HL-60 (cell line): Measurements from ENCODE around the gene EPHA4.

Experiments
- GABPA ChIP-seq: IDR thresholded peaks from 2 replicates; pipeline ENCODE4 v1.6.1; 2012; ENCODE audit warnings: low read depth
- POLR2AphosphoS5 ChIP-seq: IDR thresholded peaks from 2 replicates; pipeline ENCODE4 v1.6.1; 2012; ENCODE audit warnings: low read depth
- SPI1 ChIP-seq: IDR thresholded peaks from 2 replicates; pipeline ENCODE4 v1.6.1; 2012; ENCODE audit warnings: low read depth, mild to moderate bottlenecking, borderline replicate concordance
- TF ChIP-seq, protein P1 (sequence below): IDR thresholded peaks from one replicate; pipeline ENCODE4 v1.5.1; 2011; ENCODE audit warnings: low read length, control low read depth, inconsistent platforms; ENCODE audit not compliant: insufficient read depth
- TF ChIP-seq, protein P2 (sequence below): IDR thresholded peaks from 2 replicates; pipeline ENCODE4 v1.6.1; 2012; ENCODE audit warnings: low read depth; ENCODE audit not compliant: insufficient replicate concordance

DNA sequence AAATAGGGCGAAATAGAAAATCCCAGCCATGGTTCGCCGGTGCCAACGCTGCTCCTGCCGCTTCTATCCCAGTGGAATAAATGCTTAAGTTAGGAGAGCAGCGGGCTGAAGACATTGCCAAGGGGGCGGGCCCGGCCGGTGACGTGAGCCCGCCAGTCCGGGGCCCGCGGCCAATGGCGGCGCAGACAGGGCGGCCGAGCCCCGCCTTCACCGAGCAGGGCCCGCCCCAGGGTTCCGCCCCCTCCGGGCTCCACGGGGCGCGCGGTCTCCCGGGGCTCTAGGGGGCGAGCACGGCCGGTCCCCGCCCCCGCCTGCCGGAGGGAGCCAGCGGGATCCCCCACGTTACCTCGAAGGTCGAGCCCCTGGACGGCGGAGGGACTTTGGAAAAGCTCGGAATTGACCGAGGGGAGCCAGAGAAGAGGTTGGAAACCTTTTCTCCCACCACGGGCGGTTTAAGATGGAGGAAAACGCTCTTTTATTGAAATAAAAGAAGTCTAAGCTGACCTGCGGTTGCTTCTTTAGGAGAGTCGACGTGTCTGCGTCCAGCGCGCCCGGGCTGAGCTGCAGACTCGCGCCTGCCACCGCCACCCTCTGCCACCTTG is at the start of gene EPHA4:
- TF ChIP-seq, protein P1, sequence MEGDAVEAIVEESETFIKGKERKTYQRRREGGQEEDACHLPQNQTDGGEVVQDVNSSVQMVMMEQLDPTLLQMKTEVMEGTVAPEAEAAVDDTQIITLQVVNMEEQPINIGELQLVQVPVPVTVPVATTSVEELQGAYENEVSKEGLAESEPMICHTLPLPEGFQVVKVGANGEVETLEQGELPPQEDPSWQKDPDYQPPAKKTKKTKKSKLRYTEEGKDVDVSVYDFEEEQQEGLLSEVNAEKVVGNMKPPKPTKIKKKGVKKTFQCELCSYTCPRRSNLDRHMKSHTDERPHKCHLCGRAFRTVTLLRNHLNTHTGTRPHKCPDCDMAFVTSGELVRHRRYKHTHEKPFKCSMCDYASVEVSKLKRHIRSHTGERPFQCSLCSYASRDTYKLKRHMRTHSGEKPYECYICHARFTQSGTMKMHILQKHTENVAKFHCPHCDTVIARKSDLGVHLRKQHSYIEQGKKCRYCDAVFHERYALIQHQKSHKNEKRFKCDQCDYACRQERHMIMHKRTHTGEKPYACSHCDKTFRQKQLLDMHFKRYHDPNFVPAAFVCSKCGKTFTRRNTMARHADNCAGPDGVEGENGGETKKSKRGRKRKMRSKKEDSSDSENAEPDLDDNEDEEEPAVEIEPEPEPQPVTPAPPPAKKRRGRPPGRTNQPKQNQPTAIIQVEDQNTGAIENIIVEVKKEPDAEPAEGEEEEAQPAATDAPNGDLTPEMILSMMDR = no peak
- TF ChIP-seq, protein P2, sequence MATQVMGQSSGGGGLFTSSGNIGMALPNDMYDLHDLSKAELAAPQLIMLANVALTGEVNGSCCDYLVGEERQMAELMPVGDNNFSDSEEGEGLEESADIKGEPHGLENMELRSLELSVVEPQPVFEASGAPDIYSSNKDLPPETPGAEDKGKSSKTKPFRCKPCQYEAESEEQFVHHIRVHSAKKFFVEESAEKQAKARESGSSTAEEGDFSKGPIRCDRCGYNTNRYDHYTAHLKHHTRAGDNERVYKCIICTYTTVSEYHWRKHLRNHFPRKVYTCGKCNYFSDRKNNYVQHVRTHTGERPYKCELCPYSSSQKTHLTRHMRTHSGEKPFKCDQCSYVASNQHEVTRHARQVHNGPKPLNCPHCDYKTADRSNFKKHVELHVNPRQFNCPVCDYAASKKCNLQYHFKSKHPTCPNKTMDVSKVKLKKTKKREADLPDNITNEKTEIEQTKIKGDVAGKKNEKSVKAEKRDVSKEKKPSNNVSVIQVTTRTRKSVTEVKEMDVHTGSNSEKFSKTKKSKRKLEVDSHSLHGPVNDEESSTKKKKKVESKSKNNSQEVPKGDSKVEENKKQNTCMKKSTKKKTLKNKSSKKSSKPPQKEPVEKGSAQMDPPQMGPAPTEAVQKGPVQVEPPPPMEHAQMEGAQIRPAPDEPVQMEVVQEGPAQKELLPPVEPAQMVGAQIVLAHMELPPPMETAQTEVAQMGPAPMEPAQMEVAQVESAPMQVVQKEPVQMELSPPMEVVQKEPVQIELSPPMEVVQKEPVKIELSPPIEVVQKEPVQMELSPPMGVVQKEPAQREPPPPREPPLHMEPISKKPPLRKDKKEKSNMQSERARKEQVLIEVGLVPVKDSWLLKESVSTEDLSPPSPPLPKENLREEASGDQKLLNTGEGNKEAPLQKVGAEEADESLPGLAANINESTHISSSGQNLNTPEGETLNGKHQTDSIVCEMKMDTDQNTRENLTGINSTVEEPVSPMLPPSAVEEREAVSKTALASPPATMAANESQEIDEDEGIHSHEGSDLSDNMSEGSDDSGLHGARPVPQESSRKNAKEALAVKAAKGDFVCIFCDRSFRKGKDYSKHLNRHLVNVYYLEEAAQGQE = no peak
- TF ChIP-seq POLR2AphosphoS5 = no peak
- TF ChIP-seq SPI1 = no peak
- no peak for TF ChIP-seq GABPA
